WTC11 (cell line): ENCODE data around the gene KRT85. TPM values are rescaled to one million over a fixed set of nuclear protein-coding genes. Genes with fewer than 3 reads are reported as not detected.

Experiments
- ATAC-seq: fragments of 200-7000 bp; cut with Tn5 transposase; 2 replicates; pipeline ENCODE4 v1.10.0; 2021; ENCODE audit warnings: mild to moderate bottlenecking, moderate library complexity
- CTCF ChIA-PET: fragments of 300-600 bp; sonication (Branson Sonifier 250); formaldehyde crosslinking; loops from one replicate; lab custom pipeline; 2021; ENCODE audit warnings: antibody characterized with exemption; lab: Charles Lee
- POLR2A ChIA-PET: fragments of 350-600 bp; sonication (Branson Sonifier 250); formaldehyde crosslinking; loops from one replicate; lab custom pipeline; 2021; ENCODE audit warnings: antibody characterized with exemption; lab: Charles Lee
- DNase-seq: peaks from one replicate; pipeline ENCODE4 v3.0.0; 2021; ENCODE audit warnings: low spot score
- H3K27ac Mint-ChIP-seq: 2 replicates; pipeline ENCODE4 v1.8.0; 2021; ENCODE audit warnings: mixed read lengths
- H3K27me3 Mint-ChIP-seq: 2 replicates; pipeline ENCODE4 v1.8.0; 2021; ENCODE audit warnings: low read depth, mild to moderate bottlenecking, moderate library complexity, mixed read lengths
- H3K36me3 Mint-ChIP-seq: 2 replicates; pipeline ENCODE4 v1.8.0; 2021; ENCODE audit warnings: mixed read lengths
- H3K4me1 Mint-ChIP-seq: 2 replicates; pipeline ENCODE4 v1.8.0; 2022; ENCODE audit warnings: mixed read lengths
- H3K4me3 Mint-ChIP-seq: 2 replicates; pipeline ENCODE4 v1.8.0; 2021; ENCODE audit warnings: mild to moderate bottlenecking, moderate library complexity, mixed read lengths
- H3K9me3 Mint-ChIP-seq: 2 replicates; pipeline ENCODE4 v1.8.0; 2021; ENCODE audit warnings: mixed read lengths
- ARID4B ChIP-seq: sonication (generic); formaldehyde crosslinking; IDR thresholded peaks from 2 replicates; pipeline ENCODE4 v1.8.0; 2023; ENCODE audit warnings: missing genetic modification reagents, mild to moderate bottlenecking, borderline replicate concordance
- E2F5 ChIP-seq: sonication (generic); formaldehyde crosslinking; IDR thresholded peaks from 2 replicates; pipeline ENCODE4 v1.8.1; 2022; ENCODE audit warnings: mild to moderate bottlenecking, moderate library complexity, missing genetic modification reagents
- FOXK1 ChIP-seq: sonication (generic); formaldehyde crosslinking; IDR thresholded peaks from 2 replicates; pipeline ENCODE4 v1.8.0; 2022; ENCODE audit warnings: mild to moderate bottlenecking, moderate library complexity, missing genetic modification reagents
- GABPB1 ChIP-seq: sonication (generic); formaldehyde crosslinking; IDR thresholded peaks from 2 replicates; pipeline ENCODE4 v1.8.1; 2023; ENCODE audit warnings: mild to moderate bottlenecking, missing genetic modification reagents
- GRHL2 ChIP-seq: fragments of 250-450 bp; sonication (Bioruptor Pico); IDR thresholded peaks from 2 replicates; pipeline ENCODE4 v1.8.0; 2022; ENCODE audit warnings: mild to moderate bottlenecking, moderate library complexity; ENCODE audit not compliant: insufficient replicate concordance, severe bottlenecking
- HMGXB4 ChIP-seq: sonication (generic); formaldehyde crosslinking; IDR thresholded peaks from 2 replicates; pipeline ENCODE4 v1.8.1; 2023; ENCODE audit warnings: mild to moderate bottlenecking, moderate library complexity, missing genetic modification reagents
- MYBL2 ChIP-seq: sonication (generic); formaldehyde crosslinking; IDR thresholded peaks from 2 replicates; pipeline ENCODE4 v1.8.1; 2023; ENCODE audit warnings: mild to moderate bottlenecking, moderate library complexity, missing genetic modification reagents
- NFATC4 ChIP-seq: fragments of 250-450 bp; sonication (Bioruptor Pico); IDR thresholded peaks from 2 replicates; pipeline ENCODE4 v1.9.0; 2021; ENCODE audit warnings: mild to moderate bottlenecking
- NFYB ChIP-seq: sonication (generic); formaldehyde crosslinking; conservative IDR thresholded peaks from 2 replicates; pipeline ENCODE4 v1.8.0; 2022; ENCODE audit warnings: low read depth, missing genetic modification reagents
- OVOL2 ChIP-seq: fragments of 250-450 bp; sonication (Bioruptor Pico); IDR thresholded peaks from 2 replicates; pipeline ENCODE4 v1.9.0; 2021; ENCODE audit warnings: mild to moderate bottlenecking, borderline replicate concordance
- PRRX2 ChIP-seq: fragments of 250-450 bp; sonication (Bioruptor Pico); IDR thresholded peaks from 2 replicates; pipeline ENCODE4 v1.8.0; 2021; ENCODE audit warnings: mild to moderate bottlenecking
- ZBTB21 ChIP-seq: sonication (generic); formaldehyde crosslinking; IDR thresholded peaks from 2 replicates; pipeline ENCODE4 v1.8.1; 2023; ENCODE audit warnings: mild to moderate bottlenecking, missing genetic modification reagents, borderline replicate concordance
- ZNF121 ChIP-seq: sonication (generic); formaldehyde crosslinking; IDR thresholded peaks from 2 replicates; pipeline ENCODE4 v1.8.0; 2023; ENCODE audit warnings: missing genetic modification reagents
- ZNF232 ChIP-seq: sonication (generic); formaldehyde crosslinking; IDR thresholded peaks from 2 replicates; pipeline ENCODE4 v1.8.0; 2022; ENCODE audit warnings: mild to moderate bottlenecking, missing genetic modification reagents
- ZNF512 ChIP-seq: sonication (generic); formaldehyde crosslinking; IDR thresholded peaks from 2 replicates; pipeline ENCODE4 v1.8.1; 2022; ENCODE audit warnings: missing genetic modification reagents, borderline replicate concordance
- total RNA-seq: library from RNA; stranded (reverse); gene quantifications from 3 replicates; pipeline ENCODE4 v1.2.3, GENCODE V29; 2021
- TF ChIP-seq, protein P1 (sequence below): sonication (generic); formaldehyde crosslinking; IDR thresholded peaks from 2 replicates; pipeline ENCODE4 v1.8.0; 2023; ENCODE audit warnings: missing genetic modification reagents

The KRT85 gene
- total RNA-seq, 1 experiment from 2014 or later, result not detected

DNA sequence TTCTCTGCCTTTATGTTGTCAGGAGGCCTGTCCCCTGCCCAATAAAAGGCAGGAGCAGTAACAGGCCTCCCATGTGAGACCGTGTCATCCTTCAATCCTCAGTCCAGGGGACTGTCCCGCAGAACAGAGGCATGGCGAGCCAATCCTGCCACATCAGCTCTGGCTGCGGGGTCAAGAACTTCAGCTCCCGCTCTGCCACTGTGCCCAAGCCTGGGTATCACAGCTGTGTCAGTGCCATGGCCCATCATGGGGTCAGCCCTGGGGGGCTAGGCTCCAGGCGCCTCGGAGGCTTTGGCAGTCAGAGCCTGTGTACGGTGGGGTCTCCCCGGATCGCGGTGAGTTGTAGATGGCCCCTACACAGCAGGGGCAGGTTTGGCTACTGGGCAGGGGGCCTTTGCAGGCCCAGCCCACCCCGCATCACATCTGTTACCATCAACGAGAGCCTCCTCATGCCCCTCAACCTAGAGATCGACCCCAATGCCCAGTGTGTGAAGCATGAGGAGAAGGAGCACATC is 26.2 kb downstream of the KRT85 start:
- CTCF ChIA-PET, result interaction anchor here (2.7 kb wide), 1 partner anchor 13 kb away, joined by 9 read pairs; no protein-coding TSS in a partner anchor
- Mint-ChIP-seq H3K9me3 (peaks cover 13% of the 10 kb centered on the region), H3K4me3 (no peak overlapping the region), H3K4me1 (no peaks in the 10 kb centered on the region), H3K36me3 (peaks cover 3% of the 10 kb centered on the region; the same call in 1 of the 2 replicates), H3K27ac (no peak overlapping the region), H3K27me3 (no peaks in the 10 kb centered on the region; the same call in 1 of the 2 replicates)
- TF ChIP-seq GABPB1 (CRISPR knock-in tag), result no peak
- TF ChIP-seq ZNF121 (CRISPR knock-in tag), result no peak
- no peak for TF ChIP-seq ZNF232 (CRISPR knock-in tag)
- TF ChIP-seq HMGXB4 (CRISPR knock-in tag), result no peak
- TF ChIP-seq PRRX2 (CRISPR knock-in tag), result no peak
- no peak for TF ChIP-seq MYBL2 (CRISPR knock-in tag)
- TF ChIP-seq NFATC4 (CRISPR knock-in tag), result no peak
- DNase-seq (no peak), ATAC-seq (no peak)
- POLR2A ChIA-PET, result interaction anchor here (0.6 kb wide), 2 partner anchors 103 to 776 kb away, joined by 3 to 6 read pairs; no protein-coding TSS in a partner anchor

GRCh38 chr12:52338241-52338960 is 28.9 kb downstream of the KRT85 start:
- no peaks in the 10 kb centered on the region; the same call in 1 of the 2 replicates for H3K27me3 Mint-ChIP-seq
- peaks cover 7% of the 10 kb centered on the region for H3K4me1 Mint-ChIP-seq
- H3K27ac Mint-ChIP-seq, result no peak overlapping the region
- ChIA-PET CTCF (interaction anchor here (1.9 to 2.0 kb wide), 2 partner anchors 11 to 181 kb away, joined by 9 to 14 read pairs; no protein-coding TSS in a partner anchor), POLR2A (no interaction called here)
- no peak for TF ChIP-seq FOXK1 (CRISPR knock-in tag)
- TF ChIP-seq, protein P1, sequence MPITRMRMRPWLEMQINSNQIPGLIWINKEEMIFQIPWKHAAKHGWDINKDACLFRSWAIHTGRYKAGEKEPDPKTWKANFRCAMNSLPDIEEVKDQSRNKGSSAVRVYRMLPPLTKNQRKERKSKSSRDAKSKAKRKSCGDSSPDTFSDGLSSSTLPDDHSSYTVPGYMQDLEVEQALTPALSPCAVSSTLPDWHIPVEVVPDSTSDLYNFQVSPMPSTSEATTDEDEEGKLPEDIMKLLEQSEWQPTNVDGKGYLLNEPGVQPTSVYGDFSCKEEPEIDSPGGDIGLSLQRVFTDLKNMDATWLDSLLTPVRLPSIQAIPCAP (CRISPR knock-in tag), result no peak
- no peak for DNase-seq
- peaks cover 6% of the 10 kb centered on the region for H3K9me3 Mint-ChIP-seq
- ATAC-seq, result no peak
- H3K4me3 Mint-ChIP-seq, result no peak overlapping the region
- peaks cover 3% of the 10 kb centered on the region; the same call in 1 of the 2 replicates for H3K36me3 Mint-ChIP-seq

DNA sequence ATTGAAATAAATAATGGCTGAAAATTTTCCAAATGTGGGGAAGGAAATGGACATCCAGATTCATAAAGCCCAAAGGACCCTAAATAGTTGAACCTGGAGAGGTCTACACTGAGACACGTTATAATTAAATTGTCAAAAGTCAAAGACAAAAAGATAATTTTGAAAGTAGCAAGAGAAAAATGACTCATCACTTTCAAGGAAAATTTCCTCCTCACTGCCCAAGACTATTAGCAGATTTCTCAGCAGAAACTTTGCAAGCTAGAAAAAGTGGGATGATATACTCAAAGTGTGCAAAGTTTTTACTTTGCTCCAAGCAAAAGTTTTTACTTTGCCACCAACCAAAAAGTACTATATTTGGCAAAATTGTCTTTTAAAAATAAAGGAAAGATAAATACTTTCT is 30.2 kb downstream of the KRT85 start:
- no peak for ATAC-seq
- Mint-ChIP-seq H3K27ac (no peak overlapping the region), H3K27me3 (no peaks in the 10 kb centered on the region; the same call in 1 of the 2 replicates), H3K4me1 (peaks cover 7% of the 10 kb centered on the region), H3K36me3 (no peaks in the 10 kb centered on the region), H3K9me3 (no peaks in the 10 kb centered on the region; the same call in 1 of the 2 replicates), H3K4me3 (no peak overlapping the region)
- TF ChIP-seq OVOL2 (CRISPR knock-in tag) (no peak), ARID4B (CRISPR knock-in tag) (no peak), E2F5 (no peak), GABPB1 (CRISPR knock-in tag) (no peak), ZNF512 (CRISPR knock-in tag) (no peak), GRHL2 (CRISPR knock-in tag) (no peak), NFYB (CRISPR knock-in tag) (no peak), ZBTB21 (CRISPR knock-in tag) (no peak)
- POLR2A ChIA-PET, result no interaction called here
- no peak for DNase-seq
- CTCF ChIA-PET, result interaction anchor here (0.8 to 2.0 kb wide), 3 partner anchors 9 to 58 kb away, joined by 4 to 7 read pairs (median 6); no protein-coding TSS in a partner anchor
